T-helper 2 cell treated with Interferon-gamma antibody and Interleukin-4, amounts not matched to agents 5 μg/mL and 100 μg/mL, for 36 hours (primary cell): ENCODE results near the gene NXNL1.

Experiments used
- DNase-seq: peaks from one replicate; pipeline ENCODE4 v3.0.0; 2021; ENCODE audit warnings: low spot score
- H3K27ac Mint-ChIP-seq: one replicate; pipeline ENCODE4 v1.8.0; 2021; ENCODE audit warnings: mild to moderate bottlenecking, mixed read lengths
- H3K27me3 Mint-ChIP-seq: one replicate; pipeline ENCODE4 v1.8.0; 2021; ENCODE audit warnings: low read depth, mixed read lengths
- H3K36me3 Mint-ChIP-seq: one replicate; pipeline ENCODE4 v1.8.0; 2021; ENCODE audit warnings: low read depth, mixed read lengths
- H3K4me1 Mint-ChIP-seq: one replicate; pipeline ENCODE4 v1.8.0; 2021; ENCODE audit warnings: low read depth, mixed read lengths
- H3K4me3 Mint-ChIP-seq: one replicate; pipeline ENCODE4 v1.8.0; 2022; ENCODE audit warnings: mild to moderate bottlenecking, moderate library complexity, mixed read lengths
- H3K9me3 Mint-ChIP-seq: one replicate; pipeline ENCODE4 v1.8.0; 2021; ENCODE audit warnings: mixed read lengths

Gene NXNL1

DNA sequence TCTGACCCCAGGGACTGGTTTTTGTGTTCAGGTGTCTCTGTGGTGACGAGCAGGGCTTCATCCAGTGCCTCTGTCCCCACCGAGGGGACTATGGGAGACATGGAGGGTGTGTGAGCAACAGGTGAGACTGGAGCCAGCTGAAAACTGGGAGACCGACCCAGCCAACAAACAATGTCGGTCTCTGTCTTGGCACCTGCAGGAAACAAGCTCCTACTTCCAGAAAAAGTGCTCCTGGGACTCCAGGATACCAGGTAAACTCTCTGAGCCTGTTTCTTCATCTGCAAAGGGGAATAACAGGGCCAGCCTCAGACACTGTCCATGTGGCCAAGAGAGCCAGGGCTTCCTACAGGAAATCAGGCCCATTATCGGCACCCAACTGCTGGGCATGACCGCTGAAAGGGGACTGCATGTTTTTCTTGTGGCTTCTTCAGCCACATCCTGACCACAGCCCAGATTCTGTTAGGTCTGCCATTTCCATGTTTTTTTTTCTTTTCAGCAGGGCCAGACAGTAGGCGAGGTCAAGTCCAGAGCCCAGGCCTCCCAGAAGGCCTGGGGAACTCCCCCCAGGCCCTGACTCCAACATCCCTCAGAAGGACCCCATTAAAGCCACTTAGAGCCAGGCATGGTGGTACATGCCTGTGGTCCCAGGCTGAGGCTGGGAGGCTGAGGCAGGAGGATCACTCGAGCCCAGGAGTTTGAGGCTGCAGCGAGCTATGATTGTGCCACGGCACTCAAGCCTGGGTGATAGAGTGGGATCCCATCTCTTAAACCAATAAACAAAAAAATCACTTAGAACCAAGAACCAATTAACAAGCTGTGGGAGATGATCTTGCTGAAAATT, 54.5 kb downstream of the NXNL1 start:
- Mint-ChIP-seq H3K9me3 (no peaks in the 10 kb centered on the region), H3K4me3 (peak overlapping the region; percentile 95), H3K27me3 (no peaks in the 10 kb centered on the region), H3K36me3 (peaks cover 34% of the 10 kb centered on the region), H3K27ac (peak overlapping the region; percentile 89), H3K4me1 (peaks cover 28% of the 10 kb centered on the region)
- DNase-seq, result no peak
